Activated naive CD4-positive, alpha-beta T cell treated with anti-CD3 and anti-CD28 coated beads, Interleukin-2, amount 10 ng/mL, durations not matched to agents 7 days and 5 days (primary cell): ENCODE measurements around the gene FAM193A.
"Not testable (repeated sequence)": the region's sequence is repeated elsewhere in the genome, so short reads cannot be mapped to it uniquely, and the experiment has no call there.

ENCODE experiments used
- CTCF ChIA-PET: fragments of 350-600 bp; sonication (Branson Sonifier 250); formaldehyde crosslinking; loops from one replicate; lab custom pipeline; 2021; ENCODE audit warnings: antibody characterized with exemption; lab: Charles Lee
- DNase-seq: peaks from one replicate; pipeline ENCODE4 v3.0.0-alpha.2; 2020
- H3K27ac Mint-ChIP-seq: one replicate; pipeline ENCODE4 v1.8.0; 2021; ENCODE audit warnings: mild to moderate bottlenecking, moderate library complexity, mixed read lengths
- H3K27me3 Mint-ChIP-seq: one replicate; pipeline ENCODE4 v1.8.0; 2021; ENCODE audit warnings: mild to moderate bottlenecking, mixed read lengths
- H3K36me3 Mint-ChIP-seq: one replicate; pipeline ENCODE4 v1.8.0; 2021; ENCODE audit warnings: mixed read lengths
- H3K4me1 Mint-ChIP-seq: one replicate; pipeline ENCODE4 v1.8.0; 2021; ENCODE audit warnings: mixed read lengths
- H3K4me3 Mint-ChIP-seq: one replicate; pipeline ENCODE4 v1.8.0; 2021; ENCODE audit warnings: mild to moderate bottlenecking, moderate library complexity, mixed read lengths
- H3K9me3 Mint-ChIP-seq: one replicate; pipeline ENCODE4 v1.8.0; 2021; ENCODE audit warnings: mixed read lengths

FAM193A gene

GRCh38 chr4:2757426-2757825, 221.0 kb downstream of the FAM193A start:
- Mint-ChIP-seq H3K9me3 (no peaks in the 10 kb centered on the region), H3K27ac (peak overlapping the region; percentile 12), H3K36me3 (peaks cover 9% of the 10 kb centered on the region), H3K27me3 (peaks cover 26% of the 10 kb centered on the region), H3K4me1 (peaks cover 30% of the 10 kb centered on the region), H3K4me3 (peak overlapping the region; percentile 70)
- peak; percentile 18 for DNase-seq
- CTCF ChIA-PET: no interaction called here

GRCh38 chr4:2761035-2761923, 224.8 kb downstream of the FAM193A start:
- CTCF ChIA-PET: no interaction called here
- peaks cover 21% of the 10 kb centered on the region for H3K4me1 Mint-ChIP-seq
- no peaks in the 10 kb centered on the region for H3K36me3 Mint-ChIP-seq
- DNase-seq: peak; percentile 26
- no peaks in the 10 kb centered on the region for H3K9me3 Mint-ChIP-seq
- no peak overlapping the region for H3K4me3 Mint-ChIP-seq
- H3K27ac Mint-ChIP-seq: no peak overlapping the region
- H3K27me3 Mint-ChIP-seq: peaks cover 40% of the 10 kb centered on the region

DNA sequence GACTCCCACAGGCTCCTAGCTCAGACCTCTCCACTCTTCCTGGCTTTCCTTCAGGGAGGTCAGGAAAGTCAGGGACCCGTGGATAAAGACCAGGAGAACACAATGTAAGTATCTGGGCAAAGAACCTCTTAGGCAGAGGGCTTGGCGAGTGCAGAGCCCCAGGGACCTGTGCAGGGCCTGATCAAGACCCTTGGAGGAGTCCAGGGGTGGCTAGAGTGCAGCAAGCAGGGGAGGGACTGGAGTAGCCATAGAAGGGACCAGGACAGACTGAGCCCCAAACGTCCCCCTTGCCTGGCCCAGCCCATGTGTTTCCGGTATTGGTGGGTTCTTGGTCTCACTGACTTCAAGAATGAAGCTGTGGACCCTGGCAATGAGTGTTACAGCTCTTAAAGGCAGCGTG, 225.6 kb downstream of the FAM193A start:
- Mint-ChIP-seq H3K4me1 (peaks cover 16% of the 10 kb centered on the region), H3K4me3 (no peak overlapping the region), H3K9me3 (no peaks in the 10 kb centered on the region), H3K27me3 (peaks cover 44% of the 10 kb centered on the region), H3K36me3 (no peaks in the 10 kb centered on the region), H3K27ac (no peak overlapping the region)
- DNase-seq: peak; percentile 18
- CTCF ChIA-PET: interaction anchor here (0.8 to 1.5 kb wide), 3 partner anchors 16 to 50 kb away, joined by 3 read pairs; no protein-coding TSS in a partner anchor

DNA sequence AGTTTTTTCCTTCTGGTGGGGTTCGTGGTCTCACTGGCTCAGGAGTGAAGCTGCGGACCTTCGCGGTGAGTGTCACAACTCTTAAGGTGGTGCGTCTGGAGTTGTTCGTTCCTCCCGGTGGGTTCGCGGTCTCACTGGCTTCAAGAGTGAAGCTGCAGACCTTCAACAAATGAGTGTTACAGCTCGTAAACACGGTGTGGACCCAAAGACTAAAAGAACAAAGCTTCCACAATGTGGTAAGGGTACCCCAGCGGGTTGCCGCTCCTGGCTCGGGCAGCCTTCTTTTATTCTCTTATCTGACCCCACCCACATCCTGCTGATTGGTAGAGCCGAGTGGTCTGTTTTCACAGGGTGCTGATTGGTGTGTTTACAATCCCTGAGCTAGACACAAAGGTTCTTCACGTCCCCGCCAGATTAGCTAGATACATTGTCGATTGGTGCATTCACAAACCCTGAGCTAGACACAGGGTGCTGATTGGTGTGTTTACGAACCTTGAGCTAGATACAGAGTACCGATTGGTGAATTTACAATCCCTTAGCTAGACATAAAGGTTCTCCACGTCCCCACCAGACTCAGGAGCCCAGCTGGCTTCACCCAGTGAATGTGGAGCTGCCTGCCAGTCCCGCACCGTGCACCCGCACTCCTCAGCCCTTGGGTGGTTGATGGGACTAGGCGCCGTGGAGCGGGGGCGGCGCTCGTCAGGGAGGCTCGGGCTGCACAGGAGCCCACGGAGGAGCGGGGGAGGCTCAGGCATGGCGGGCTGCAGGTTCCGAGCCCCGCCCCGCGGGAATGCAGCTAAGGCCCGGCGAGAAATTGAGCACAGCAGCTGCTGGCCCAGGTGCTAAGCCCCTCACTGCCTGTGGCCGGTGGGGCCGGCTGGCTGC, 226.3 kb downstream of the FAM193A start:
- not testable (repeated sequence) for H3K36me3 Mint-ChIP-seq, H3K27ac Mint-ChIP-seq, H3K9me3 Mint-ChIP-seq, DNase-seq, H3K4me3 Mint-ChIP-seq
- CTCF ChIA-PET: interaction anchor here (0.8 to 2.5 kb wide), 14 partner anchors 11 to 191 kb away, joined by 3 to 16 read pairs (median 3); no protein-coding TSS in a partner anchor
- Mint-ChIP-seq H3K27me3 (peaks cover 37% of the 10 kb centered on the region), H3K4me1 (peaks cover 12% of the 10 kb centered on the region)

DNA sequence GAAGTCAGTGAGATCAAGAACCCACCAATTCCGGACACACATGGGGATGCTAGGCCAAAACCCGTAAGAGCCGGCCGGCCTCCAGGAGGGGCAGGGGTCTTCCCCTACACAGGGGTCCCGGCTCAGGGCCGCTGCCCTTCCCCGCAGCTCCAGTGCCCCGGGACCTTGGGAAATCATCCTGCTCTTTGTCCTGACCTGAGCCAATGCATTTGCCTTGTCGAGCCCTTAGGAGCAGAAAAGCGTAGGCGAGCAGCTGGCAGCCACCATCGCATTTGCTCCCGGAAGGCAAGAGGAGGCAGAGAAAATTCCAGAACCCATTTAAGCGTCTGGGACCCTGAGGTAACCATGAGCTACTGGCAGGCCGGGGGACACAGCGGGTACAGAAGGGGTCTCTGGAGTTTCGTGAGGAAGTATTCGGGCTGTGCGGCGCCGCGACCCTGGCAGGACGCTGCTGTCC, 227.1 kb downstream of the FAM193A start:
- Mint-ChIP-seq H3K27ac (no peak overlapping the region), H3K9me3 (no peaks in the 10 kb centered on the region), H3K27me3 (peaks cover 35% of the 10 kb centered on the region), H3K36me3 (no peaks in the 10 kb centered on the region), H3K4me1 (peaks cover 12% of the 10 kb centered on the region), H3K4me3 (peak overlapping the region; percentile 71)
- CTCF ChIA-PET: interaction anchor here (0.9 to 2.5 kb wide), 15 partner anchors 10 to 191 kb away, joined by 3 to 16 read pairs (median 3); no protein-coding TSS in a partner anchor
- no peak for DNase-seq

DNA sequence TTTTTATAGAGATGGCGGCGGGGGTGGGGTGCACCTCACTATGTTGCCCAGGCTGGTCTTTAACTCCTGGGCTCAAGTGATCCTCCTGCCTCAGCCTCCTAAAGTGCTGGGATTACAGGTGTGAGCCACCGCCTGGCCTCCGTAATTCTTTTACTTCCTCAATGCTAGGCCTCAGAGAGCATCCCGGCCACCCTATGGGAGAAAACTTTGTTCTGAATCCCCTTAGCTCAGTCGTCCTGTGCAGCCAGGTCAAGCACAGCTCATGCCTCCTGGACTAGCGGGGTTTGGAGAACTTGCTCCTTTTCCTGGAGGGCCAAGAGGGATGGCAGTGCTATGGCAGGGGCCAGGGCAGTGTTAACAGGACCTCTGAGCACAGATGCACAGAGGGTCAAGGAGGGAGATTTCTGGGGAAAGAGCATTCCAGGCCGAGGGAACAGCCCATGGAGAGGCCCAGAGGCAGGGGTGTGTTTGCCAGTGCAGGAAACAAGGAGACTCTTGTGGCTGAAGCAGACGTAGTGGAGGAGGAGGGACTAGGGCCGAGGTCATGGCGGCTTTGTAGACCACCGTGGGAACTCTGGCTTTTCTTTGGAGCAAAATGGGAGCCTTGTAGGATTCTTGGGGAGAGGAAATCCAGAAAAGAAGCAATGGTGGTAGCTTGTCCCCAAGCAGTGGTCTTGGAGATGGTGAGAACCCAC, 229.5 kb downstream of the FAM193A start:
- H3K9me3 Mint-ChIP-seq: peaks cover 3% of the 10 kb centered on the region
- CTCF ChIA-PET: interaction anchor here (0.9 to 1.0 kb wide), 3 partner anchors 20 to 52 kb away, joined by 3 read pairs; no protein-coding TSS in a partner anchor
- peaks cover 36% of the 10 kb centered on the region for H3K27me3 Mint-ChIP-seq
- no peak overlapping the region for H3K4me3 Mint-ChIP-seq
- peaks cover 31% of the 10 kb centered on the region for H3K4me1 Mint-ChIP-seq
- H3K27ac Mint-ChIP-seq: no peak overlapping the region
- no peaks in the 10 kb centered on the region for H3K36me3 Mint-ChIP-seq
- no peak for DNase-seq

DNA sequence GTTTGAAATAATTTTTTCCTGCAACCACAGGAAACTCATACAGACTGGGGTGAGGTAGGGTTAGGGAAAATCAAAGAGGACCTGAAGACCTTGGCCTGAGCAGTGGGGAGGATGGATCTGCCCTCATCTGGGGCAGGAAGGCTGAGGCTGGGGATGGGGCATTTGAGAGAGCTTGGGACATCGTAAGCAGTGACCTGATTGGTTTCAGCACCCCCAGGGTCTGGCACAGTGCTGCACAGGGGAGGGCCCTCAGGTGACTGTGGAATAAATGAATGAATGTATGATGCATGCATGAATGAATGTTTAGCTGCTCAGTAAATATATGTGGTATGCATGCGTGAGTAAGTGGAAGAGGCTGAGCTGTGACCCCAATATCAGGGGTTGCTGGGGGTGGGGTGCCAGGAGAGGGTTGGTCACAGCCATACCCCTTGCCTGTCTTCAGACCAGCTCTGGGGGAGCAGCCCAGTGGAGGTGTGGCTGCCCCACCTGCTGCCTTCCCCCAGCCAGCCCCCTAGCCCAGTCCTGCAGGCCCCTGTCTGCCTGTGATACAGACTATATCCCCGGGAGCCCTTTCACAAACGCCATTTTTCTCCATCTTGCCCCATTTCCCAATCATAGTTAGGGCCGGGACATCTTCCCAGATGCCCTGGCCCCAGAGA, 230.7 kb downstream of the FAM193A start:
- CTCF ChIA-PET: interaction anchor here (0.9 to 1.1 kb wide), 3 partner anchors 19 to 187 kb away, joined by 3 to 5 read pairs (median 3); no protein-coding TSS in a partner anchor
- no peak for DNase-seq
- H3K9me3 Mint-ChIP-seq: peaks cover 3% of the 10 kb centered on the region
- peaks cover 40% of the 10 kb centered on the region for H3K4me1 Mint-ChIP-seq
- H3K36me3 Mint-ChIP-seq: no peaks in the 10 kb centered on the region
- no peak overlapping the region for H3K4me3 Mint-ChIP-seq
- H3K27ac Mint-ChIP-seq: no peak overlapping the region
- peaks cover 28% of the 10 kb centered on the region for H3K27me3 Mint-ChIP-seq

DNA sequence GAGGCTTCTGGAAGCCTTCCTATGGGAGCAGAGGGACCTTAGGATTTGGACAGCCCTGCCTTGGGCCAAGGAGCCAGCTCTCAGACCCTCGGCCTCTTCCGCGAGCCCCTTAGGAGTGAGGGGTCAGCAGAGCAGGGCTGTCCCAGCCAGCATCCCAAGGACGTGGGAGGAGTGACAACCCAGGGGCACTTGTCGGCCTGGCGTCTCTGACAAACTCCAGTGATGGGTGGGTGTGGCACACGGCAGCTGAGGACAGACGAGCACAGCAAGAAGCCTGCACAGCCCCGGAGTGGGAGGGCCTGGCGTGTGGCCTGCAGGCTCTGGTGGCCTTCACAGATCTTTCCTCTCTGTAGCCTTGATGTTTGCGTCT, 231.2 kb downstream of the FAM193A start:
- no peak for DNase-seq
- H3K27ac Mint-ChIP-seq: no peak overlapping the region
- H3K36me3 Mint-ChIP-seq: no peaks in the 10 kb centered on the region
- H3K4me3 Mint-ChIP-seq: no peak overlapping the region
- H3K4me1 Mint-ChIP-seq: peaks cover 43% of the 10 kb centered on the region
- H3K9me3 Mint-ChIP-seq: peaks cover 3% of the 10 kb centered on the region
- peaks cover 23% of the 10 kb centered on the region for H3K27me3 Mint-ChIP-seq
- CTCF ChIA-PET: interaction anchor here (0.9 to 1.1 kb wide), 2 partner anchors 168 to 187 kb away, joined by 3 to 5 read pairs; no protein-coding TSS in a partner anchor

DNA sequence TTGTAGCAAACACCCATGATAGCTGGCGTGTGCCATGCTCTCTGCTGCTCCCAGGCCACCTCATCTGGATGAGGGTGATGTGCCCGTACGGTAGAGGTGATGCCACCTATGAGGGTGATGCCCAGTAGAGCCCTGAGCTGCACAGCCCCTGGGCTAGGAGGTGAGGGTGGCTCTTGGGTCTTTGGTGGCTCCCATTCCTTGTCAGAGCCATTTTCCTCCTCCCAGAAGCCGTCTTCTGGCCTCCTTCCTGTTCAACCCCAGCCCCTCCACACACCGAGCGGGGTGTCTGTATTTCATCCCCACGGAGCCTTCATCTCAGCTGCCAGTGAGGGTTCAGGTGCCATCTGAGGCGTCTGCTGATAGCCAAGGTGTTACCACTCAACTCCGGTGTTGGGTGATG, 231.7 kb downstream of the FAM193A start:
- no peak overlapping the region for H3K4me3 Mint-ChIP-seq
- CTCF ChIA-PET: no interaction called here

DNA sequence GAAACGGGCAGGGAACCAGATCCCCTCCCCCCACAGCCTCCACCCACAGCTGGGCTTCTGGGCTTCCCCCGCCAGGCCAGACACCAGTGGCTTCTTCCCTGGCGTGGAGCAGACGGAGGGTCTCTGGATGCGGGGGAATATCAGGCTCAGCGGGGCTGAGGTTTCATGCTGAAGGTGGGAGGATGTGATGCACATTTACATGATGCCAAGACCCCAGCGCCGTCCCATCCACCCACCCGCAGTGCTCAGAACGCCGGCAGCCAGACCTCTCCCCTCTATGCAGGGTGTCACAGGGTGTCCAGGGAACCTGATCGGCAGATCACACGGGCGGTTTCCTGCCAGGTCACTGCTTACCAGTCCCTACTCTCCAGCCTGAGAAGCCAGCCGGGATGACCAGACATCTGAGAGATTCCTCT, 232.5 kb downstream of the FAM193A start:
- Mint-ChIP-seq H3K4me1 (peaks cover 40% of the 10 kb centered on the region), H3K27me3 (peaks cover 23% of the 10 kb centered on the region), H3K27ac (no peak overlapping the region), H3K36me3 (no peaks in the 10 kb centered on the region), H3K4me3 (no peak overlapping the region), H3K9me3 (peaks cover 3% of the 10 kb centered on the region)
- DNase-seq: no peak
- CTCF ChIA-PET: no interaction called here

More for the DNA sequence above, 231.7 kb downstream of the FAM193A start:
- Mint-ChIP-seq H3K36me3 (no peaks in the 10 kb centered on the region), H3K27me3 (peaks cover 27% of the 10 kb centered on the region), H3K9me3 (peaks cover 3% of the 10 kb centered on the region), H3K4me1 (peaks cover 43% of the 10 kb centered on the region), H3K27ac (no peak overlapping the region)
- DNase-seq: no peak

GRCh38 chr4:2771264-2771663, 234.8 kb downstream of the FAM193A start:
- H3K27me3 Mint-ChIP-seq: peaks cover 16% of the 10 kb centered on the region
- H3K36me3 Mint-ChIP-seq: no peaks in the 10 kb centered on the region
- CTCF ChIA-PET: interaction anchor here (0.9 to 1.5 kb wide), 3 partner anchors 12 to 183 kb away, joined by 3 to 5 read pairs (median 3); no protein-coding TSS in a partner anchor
- peaks cover 33% of the 10 kb centered on the region for H3K4me1 Mint-ChIP-seq
- no peak overlapping the region for H3K4me3 Mint-ChIP-seq
- DNase-seq: no peak
- H3K27ac Mint-ChIP-seq: peak overlapping the region; percentile 63
- H3K9me3 Mint-ChIP-seq: peaks cover 3% of the 10 kb centered on the region

DNA sequence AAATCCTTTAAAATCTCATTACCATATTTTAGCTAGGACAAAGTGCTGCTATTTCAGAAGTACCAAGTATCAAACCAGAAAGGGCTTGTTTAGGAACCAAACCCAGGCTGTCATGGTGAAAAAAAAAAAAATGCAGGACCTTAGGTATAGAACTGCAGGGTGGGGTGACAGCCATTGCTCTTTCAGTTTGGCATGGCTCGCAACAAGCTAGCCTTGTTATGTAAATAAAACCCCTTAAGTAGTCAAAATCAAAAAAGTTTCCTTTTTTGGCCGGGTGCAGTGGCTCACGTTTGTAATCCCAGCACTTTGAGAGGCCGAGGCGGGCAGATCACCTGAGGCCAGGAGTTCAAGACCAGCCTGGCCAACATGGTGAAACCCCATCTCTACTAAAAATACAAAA, 244.2 kb downstream of the FAM193A start:
- CTCF ChIA-PET, H3K4me3 Mint-ChIP-seq, DNase-seq, H3K27ac Mint-ChIP-seq, H3K36me3 Mint-ChIP-seq, H3K4me1 Mint-ChIP-seq: not testable (repeated sequence)
- Mint-ChIP-seq H3K27me3 (peaks cover 38% of the 10 kb centered on the region), H3K9me3 (peaks cover 16% of the 10 kb centered on the region)

- Mint-ChIP-seq H3K27ac (no peak overlapping the region), H3K27me3 (peaks cover 38% of the 10 kb centered on the region), H3K4me1 (peaks cover 20% of the 10 kb centered on the region), H3K4me3 (no peak overlapping the region), H3K36me3 (peaks cover 7% of the 10 kb centered on the region), H3K9me3 (peaks cover 16% of the 10 kb centered on the region)
- peak; percentile 14 for DNase-seq
- CTCF ChIA-PET: interaction anchor here (1.1 kb wide), 1 partner anchor 18 kb away, joined by 3 read pairs; no protein-coding TSS in a partner anchor
These were observed 245.5 kb downstream of the FAM193A start for GRCh38 chr4:2781911-2782310.
